Right atrium auricular region (tissue), 2 donors: ENCODE data around the gene HOXC13. TPM values are rescaled to one million over a fixed set of nuclear protein-coding genes. Genes with fewer than 3 reads are reported as not detected.

Experiments
- DNase-seq: peaks from one replicate; pipeline ENCODE4 v3.0.0-alpha.2; 2019; ENCODE audit warnings: low spot score
- H3K27ac ChIP-seq, 2 donors: fragments of 200-600 bp; sonication (generic); 1 replicate in 1 of 2; 2 replicates in 1 of 2; pipeline ENCODE4 v1.5.1; 2016 to 2019
- H3K27me3 ChIP-seq, 2 donors: fragments of 200-600 bp; sonication (generic); one replicate each; pipeline versions ENCODE4 v1.5.1 to v1.6.0; 2017 to 2019
- H3K36me3 ChIP-seq: fragments of 200-600 bp; sonication (generic); one replicate; pipeline ENCODE4 v1.5.1; 2016
- H3K4me1 ChIP-seq, 2 donors: fragments of 200-600 bp; sonication (generic); one replicate each; pipeline versions ENCODE4 v1.5.1 to v1.6.0; 2017 to 2019
- H3K4me3 ChIP-seq, 2 donors: fragments of 200-600 bp; sonication (generic); 1 replicate in 1 of 2; 2 replicates in 1 of 2; pipeline ENCODE4 v1.5.1; 2017 to 2019; ENCODE audit warnings: mild to moderate bottlenecking in 1 of 2, moderate library complexity in 1 of 2
- H3K9me3 ChIP-seq, 2 donors: fragments of 200-600 bp; sonication (generic); one replicate each; pipeline ENCODE4 v1.5.1; 2019
- total RNA-seq, 2 donors: library from RNA; depleted of rRNA; stranded (reverse); fragments of >200 nt; gene quantifications; one replicate each; pipeline ENCODE4 v1.1.0, GENCODE V29; 2016
- TF ChIP-seq, protein P1 (sequence below), 2 donors: fragments of 200-600 bp; sonication (generic); IDR thresholded peaks; one replicate each; pipeline ENCODE4 v1.5.1; 2019; ENCODE audit warnings: antibody characterized with exemption in 2 of 2

HOXC13 gene
- total RNA-seq, 2 donors from 2014 or later, result not detected

DNA sequence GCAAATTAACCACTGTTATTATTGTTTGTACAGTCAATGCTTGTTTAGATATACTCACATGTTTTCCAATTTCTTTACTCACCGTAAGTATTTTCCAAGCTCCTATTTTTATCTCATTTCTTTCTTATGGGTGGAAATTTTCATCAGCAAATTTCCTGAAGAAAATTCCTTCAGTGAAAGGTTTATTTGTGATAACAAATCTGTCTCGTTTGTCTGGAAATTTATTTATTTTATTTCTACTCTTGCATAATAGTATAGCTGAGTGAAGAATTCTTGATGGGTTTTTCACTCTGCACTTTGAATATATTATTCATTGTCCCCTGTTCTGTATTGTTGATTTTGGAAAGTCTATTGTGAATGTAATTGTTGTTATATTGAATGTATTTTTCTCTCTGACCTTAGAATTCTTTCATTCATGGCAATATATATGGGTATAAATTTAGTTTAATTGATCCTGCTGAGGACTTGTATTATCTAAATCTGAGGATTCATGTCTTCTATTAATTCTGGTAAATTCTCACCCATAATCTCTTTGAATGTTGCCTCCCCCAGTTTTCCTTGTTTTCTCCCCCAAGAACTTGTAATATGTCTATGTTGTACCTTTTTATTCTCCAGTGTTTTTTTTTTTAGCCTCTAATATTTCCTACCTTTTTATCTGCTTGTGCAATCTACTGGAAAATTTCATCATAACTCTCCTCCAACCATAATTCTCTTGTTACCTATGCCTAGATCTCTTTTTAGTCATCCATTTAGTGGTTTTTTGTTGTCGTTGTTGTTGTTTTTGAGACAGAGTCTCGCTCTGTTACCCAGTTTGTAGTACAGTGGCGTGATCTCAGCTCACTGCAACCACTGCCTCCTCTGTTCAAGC lies 21.6 kb upstream of the HOXC13 start:
- no peaks in the 10 kb centered on the region for H3K9me3 ChIP-seq
- TF ChIP-seq, protein P1, sequence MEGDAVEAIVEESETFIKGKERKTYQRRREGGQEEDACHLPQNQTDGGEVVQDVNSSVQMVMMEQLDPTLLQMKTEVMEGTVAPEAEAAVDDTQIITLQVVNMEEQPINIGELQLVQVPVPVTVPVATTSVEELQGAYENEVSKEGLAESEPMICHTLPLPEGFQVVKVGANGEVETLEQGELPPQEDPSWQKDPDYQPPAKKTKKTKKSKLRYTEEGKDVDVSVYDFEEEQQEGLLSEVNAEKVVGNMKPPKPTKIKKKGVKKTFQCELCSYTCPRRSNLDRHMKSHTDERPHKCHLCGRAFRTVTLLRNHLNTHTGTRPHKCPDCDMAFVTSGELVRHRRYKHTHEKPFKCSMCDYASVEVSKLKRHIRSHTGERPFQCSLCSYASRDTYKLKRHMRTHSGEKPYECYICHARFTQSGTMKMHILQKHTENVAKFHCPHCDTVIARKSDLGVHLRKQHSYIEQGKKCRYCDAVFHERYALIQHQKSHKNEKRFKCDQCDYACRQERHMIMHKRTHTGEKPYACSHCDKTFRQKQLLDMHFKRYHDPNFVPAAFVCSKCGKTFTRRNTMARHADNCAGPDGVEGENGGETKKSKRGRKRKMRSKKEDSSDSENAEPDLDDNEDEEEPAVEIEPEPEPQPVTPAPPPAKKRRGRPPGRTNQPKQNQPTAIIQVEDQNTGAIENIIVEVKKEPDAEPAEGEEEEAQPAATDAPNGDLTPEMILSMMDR (IDR thresholded peaks at IDR 0.05), result no peak
- no peaks in the 10 kb centered on the region for H3K27me3 ChIP-seq

DNA sequence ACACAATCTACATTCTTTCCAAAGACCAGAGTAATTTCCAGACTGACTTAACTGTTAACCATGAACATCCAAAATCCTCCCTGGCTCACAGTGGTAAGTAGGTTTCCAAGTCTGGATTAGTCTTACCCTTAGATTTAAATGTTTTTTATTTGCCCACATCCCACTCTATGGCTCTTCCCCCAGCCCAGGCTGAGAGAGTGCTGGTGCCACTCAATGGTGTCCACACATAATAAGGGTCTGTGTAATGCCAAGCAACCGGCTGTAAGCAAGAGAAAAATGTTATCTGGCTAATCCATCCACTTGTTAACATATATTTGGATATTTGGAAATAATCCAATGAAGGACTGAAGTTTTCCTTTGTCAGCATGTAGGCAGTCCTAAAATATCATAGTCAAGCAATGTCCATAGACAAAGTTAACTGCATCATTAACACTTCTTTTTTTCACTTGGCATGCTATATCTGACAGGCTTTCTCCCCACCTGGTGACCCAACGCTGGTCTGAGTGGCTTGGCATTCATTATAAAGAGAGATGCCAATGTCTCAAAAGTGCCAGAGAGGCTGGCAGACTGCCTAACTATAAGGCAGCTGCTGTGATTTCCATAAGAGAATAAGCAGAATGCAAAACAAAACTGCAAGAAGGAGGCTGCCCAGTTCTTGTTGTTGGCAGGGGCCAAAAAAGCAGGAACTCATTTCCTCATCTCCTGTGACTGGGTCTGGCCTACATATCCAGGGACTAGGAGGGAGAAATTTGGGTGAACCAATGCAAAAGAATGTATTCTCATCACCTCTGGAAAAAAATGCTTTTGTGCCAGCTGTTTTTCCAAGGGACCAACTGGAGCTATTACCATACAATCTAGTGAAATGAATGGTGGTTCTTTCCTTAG lies 13.9 kb upstream of the HOXC13 start:
- Histone ChIP-seq H3K4me3 (no peak overlapping the region), H3K36me3 (no peaks in the 10 kb centered on the region), H3K9me3 (no peaks in the 10 kb centered on the region), H3K27ac (no peak overlapping the region), H3K4me1 (no peaks in the 10 kb centered on the region), H3K27me3 (peaks cover 16 to 35% of the 10 kb centered on the region in 2 donors)
- TF ChIP-seq, protein P1 (IDR thresholded peaks at IDR 0.05), result no peak
- no peak for DNase-seq

More for the DNA sequence above, 21.6 kb upstream of the HOXC13 start:
- Histone ChIP-seq H3K36me3 (no peaks in the 10 kb centered on the region), H3K27ac (no peak overlapping the region), H3K4me3 (no peak overlapping the region), H3K4me1 (no peaks in the 10 kb centered on the region)
- DNase-seq, result no peak

DNA sequence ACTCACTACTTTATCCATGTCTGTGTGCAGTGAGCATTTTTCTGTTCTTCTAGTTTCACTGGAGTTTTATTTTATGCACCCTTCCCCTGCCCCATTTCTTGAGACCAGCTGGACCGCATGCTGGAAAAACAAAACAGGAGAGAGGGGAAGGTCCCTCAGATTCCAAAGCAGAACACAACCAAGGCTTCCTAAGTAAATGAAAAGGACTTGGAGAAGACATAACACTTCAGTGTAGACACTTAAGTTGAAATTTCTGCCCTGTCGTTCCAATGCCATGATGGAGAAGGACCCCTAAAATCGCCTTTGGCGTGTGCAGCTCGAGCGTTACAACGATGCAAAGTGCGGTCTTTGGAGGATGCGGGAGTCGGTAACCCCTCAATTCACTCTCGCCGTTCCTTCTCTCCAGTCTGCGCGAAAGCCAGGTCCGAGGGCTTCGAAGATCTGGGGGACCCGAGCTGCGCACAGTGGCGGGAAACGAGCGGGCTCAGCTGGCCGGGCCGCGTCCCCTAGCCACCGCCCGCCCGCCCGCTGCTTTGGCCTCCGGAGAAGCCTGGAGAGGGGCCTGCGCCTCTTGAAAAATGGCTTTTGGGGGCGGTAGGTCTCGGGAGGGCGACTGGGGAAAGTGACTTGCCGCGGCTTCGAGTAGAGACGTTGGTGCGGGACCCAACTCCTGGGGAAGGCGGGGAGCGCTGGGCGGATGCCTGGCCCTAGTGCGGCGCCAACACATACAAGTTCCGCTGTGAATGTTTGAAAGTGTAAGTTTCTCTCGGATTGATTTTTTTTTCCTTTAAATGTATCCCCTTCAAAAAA lies 11.2 kb upstream of the HOXC13 start:
- H3K4me1 ChIP-seq, result no peaks in the 10 kb centered on the region
- no peaks in the 10 kb centered on the region for H3K36me3 ChIP-seq
- TF ChIP-seq, protein P1 (IDR thresholded peaks at IDR 0.05), result no peak
- no peak overlapping the region for H3K27ac ChIP-seq
- DNase-seq, result no peak
- H3K9me3 ChIP-seq, result no peaks in the 10 kb centered on the region
- H3K4me3 ChIP-seq, result no peak overlapping the region
- H3K27me3 ChIP-seq, result peaks cover 30 to 50% of the 10 kb centered on the region in 2 donors

DNA sequence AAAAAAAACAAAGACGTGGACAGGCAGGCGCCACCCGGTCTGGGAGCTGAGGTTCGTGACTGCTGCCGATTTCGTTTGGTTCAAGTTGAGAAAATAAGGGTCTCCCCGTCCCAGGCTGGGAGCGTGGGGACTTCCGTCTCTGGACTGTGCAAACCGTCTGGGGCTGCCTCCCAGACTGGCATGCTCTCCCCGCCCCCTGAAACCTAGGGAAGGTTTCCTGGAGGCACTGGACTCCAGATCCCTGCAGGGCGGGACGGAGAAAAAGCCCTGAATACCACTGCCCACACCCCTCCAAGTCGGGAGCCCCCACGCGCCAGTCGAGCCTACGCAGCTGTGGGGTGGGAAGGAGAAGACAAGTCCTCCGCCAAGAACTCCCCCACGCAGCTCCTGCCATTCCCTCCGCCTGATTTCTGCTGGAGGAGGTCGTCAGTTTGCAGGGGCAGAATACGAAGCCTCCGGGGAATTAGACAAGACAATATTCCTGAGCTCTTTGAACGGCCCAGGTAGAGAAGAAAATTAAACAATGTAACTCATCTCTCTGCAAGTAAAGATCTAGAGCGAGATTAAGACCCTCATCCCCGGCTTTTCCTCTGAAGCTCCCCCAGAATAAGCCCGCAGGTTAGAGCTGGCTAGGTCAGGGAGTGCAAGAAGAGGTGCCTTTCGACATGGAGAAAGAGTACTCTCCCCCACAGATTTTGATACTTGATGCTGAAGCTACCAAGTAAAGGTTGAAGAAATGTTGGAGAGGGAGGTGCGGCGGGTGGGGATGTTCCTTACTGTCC lies 10.4 kb upstream of the HOXC13 start:
- Histone ChIP-seq H3K27ac (no peak overlapping the region), H3K4me1 (no peaks in the 10 kb centered on the region), H3K4me3 (no peak overlapping the region), H3K36me3 (no peaks in the 10 kb centered on the region), H3K27me3 (peaks cover 30 to 50% of the 10 kb centered on the region in 2 donors), H3K9me3 (no peaks in the 10 kb centered on the region)
- TF ChIP-seq, protein P1 (IDR thresholded peaks at IDR 0.05), result no peak
- no peak for DNase-seq

DNA sequence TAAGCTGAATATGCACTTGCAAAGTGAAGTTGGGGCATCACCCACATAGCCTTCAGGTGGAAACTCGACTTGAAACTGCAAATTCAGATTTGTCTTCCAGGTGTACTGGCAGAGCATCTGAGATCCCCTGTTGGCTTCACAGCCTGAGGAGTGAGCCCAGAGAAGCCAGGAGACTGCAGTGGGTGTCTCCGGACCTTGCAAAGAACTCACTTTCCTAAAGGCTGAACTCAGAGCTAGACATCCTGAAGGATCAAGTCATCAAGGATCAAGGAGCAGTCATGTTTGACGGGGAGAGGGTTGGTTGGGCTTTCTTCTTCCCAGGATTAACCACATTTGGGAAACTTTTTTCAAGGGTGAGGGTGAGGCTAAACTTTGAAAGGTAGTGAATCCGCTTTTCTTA lies 9.1 kb upstream of the HOXC13 start:
- Histone ChIP-seq H3K27ac (no peak overlapping the region), H3K4me1 (no peaks in the 10 kb centered on the region), H3K9me3 (no peaks in the 10 kb centered on the region), H3K4me3 (no peak overlapping the region), H3K36me3 (no peaks in the 10 kb centered on the region), H3K27me3 (peaks cover 34 to 55% of the 10 kb centered on the region in 2 donors)
- TF ChIP-seq, protein P1 (IDR thresholded peaks at IDR 0.05), result no peak
- DNase-seq, result no peak
